ENCODE results near the gene SASH1.

DNA sequence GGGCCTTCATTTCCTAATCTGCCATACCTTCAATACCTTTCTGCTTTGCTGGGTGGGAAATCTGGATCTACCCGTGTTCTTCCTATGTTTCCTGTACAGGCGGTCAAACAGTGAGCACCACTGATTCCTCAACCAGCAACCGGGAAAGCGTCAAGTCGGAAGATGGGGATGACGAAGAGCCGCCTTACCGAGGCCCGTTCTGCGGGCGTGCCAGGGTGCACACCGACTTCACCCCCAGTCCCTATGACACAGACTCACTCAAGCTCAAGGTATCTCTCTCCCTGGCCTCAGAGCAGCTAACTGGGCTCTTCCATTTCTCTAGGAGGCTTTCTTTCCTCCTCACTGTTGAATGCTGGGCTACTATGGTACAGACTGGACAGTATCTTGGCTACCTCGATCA is 190.1 kb downstream of the SASH1 start:
- TF ChIP-seq SP1 (IDR thresholded peaks at IDR 0.05) (no peak), BHLHE40 (IDR thresholded peaks at IDR 0.05; ENCODE audit: borderline replicate concordance) (no peak)
